Tibial artery (tissue), 4 donors: ENCODE measurements around the gene RSPH4A.
"Not testable (repeated sequence)": the region's sequence is repeated elsewhere in the genome, so short reads cannot be mapped to it uniquely, and the experiment has no call there.

Source experiments
- DNase-seq, 2 donors: peaks; one replicate each; pipeline ENCODE4 v3.0.0-alpha.2; 2019
- H3K27ac ChIP-seq, 2 donors: fragments of 200-600 bp; sonication (generic) in 1 of 2; 1 replicate in 1 of 2; 2 replicates in 1 of 2; pipeline ENCODE4 v1.5.1; 2018 to 2019; ENCODE audit warnings: mild to moderate bottlenecking in 1 of 2
- H3K27me3 ChIP-seq, 2 donors: fragments of 200-600 bp; sonication (generic) in 1 of 2; one replicate each; pipeline versions ENCODE4 v1.5.1 to v1.6.0; 2016 to 2019
- H3K36me3 ChIP-seq, 3 donors: fragments of 200-600 bp; sonication (generic) in 2 of 3; one replicate each; pipeline ENCODE4 v1.5.1; 2016 to 2019; ENCODE audit warnings: mild to moderate bottlenecking in 2 of 3
- H3K4me1 ChIP-seq, 4 donors: fragments of 200-600 bp; sonication (generic) in 2 of 4; 1 replicate in 3 of 4; 2 replicates in 1 of 4; pipeline ENCODE4 v1.5.1; 2016 to 2019
- H3K4me3 ChIP-seq, 2 donors: fragments of 200-600 bp; sonication (generic) in 1 of 2; 1 replicate in 1 of 2; 2 replicates in 1 of 2; pipeline ENCODE4 v1.5.1; 2018 to 2019; ENCODE audit warnings: mild to moderate bottlenecking in 2 of 2
- H3K9me3 ChIP-seq, 3 donors: fragments of 200-600 bp; sonication (generic) in 1 of 3; one replicate each; pipeline ENCODE4 v1.5.1; 2016 to 2019
- CTCF ChIP-seq, 2 experiments: fragments of 200-600 bp in 1 of 2; fragments of 450-650 bp in 1 of 2; IDR thresholded peaks; one replicate each; pipeline ENCODE4 v1.5.1; 2017 to 2019; ENCODE audit warnings: antibody characterized with exemption in 2 of 2, mild to moderate bottlenecking in 1 of 2, moderate library complexity in 1 of 2
- intact Hi-C: fragments of 100-400 bp; cut with DNase I; formaldehyde crosslinking; loops from one replicate; pipeline ENCODE4 v1.15.0; 2023; ENCODE audit warnings: low total_unique reads

RSPH4A gene

GRCh38 chr6:116580198-116580597 is 36.1 kb upstream of the RSPH4A start:
- Histone ChIP-seq H3K27me3 (no peaks in the 10 kb centered on the region), H3K4me1 (peaks cover 0 to 8% (median 2%) of the 10 kb centered on the region in 4 donors), H3K4me3 (no peak overlapping the region), H3K9me3 (no peaks in the 10 kb centered on the region), H3K27ac (no peak overlapping the region), H3K36me3 (peaks cover 12 to 27% (median 15%) of the 10 kb centered on the region in 3 donors)
- no peak for TF ChIP-seq CTCF (IDR thresholded peaks at IDR 0.05)
- intact Hi-C loops: no loop called here
- DNase-seq: no peak

DNA sequence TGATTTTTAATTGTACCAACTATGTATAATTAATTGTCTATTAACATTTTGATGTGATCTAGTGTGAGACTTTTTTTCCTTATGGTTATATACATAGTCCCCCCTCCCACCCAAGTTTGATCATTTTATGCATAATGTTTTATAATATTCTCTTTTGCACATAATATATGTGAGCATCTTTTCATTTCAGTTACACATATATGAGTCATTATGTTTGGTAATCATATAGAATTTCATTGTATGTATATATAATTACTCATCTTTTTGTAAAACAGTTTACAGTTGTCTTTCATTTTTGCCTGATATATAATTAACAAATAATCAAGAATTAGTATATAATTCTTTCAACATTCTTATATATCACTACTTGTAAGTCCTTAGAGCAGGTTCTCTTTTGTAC is 30.0 kb upstream of the RSPH4A start:
- Histone ChIP-seq H3K9me3 (no peaks in the 10 kb centered on the region), H3K4me3 (no peak overlapping the region), H3K4me1 (no peaks in the 10 kb centered on the region), H3K27ac (no peak overlapping the region), H3K27me3 (no peaks in the 10 kb centered on the region), H3K36me3 (peaks cover 39 to 79% (median 51%) of the 10 kb centered on the region in 3 donors)
- no peak for TF ChIP-seq CTCF (IDR thresholded peaks at IDR 0.05)
- no peak for DNase-seq
- intact Hi-C loops: no loop called here

DNA sequence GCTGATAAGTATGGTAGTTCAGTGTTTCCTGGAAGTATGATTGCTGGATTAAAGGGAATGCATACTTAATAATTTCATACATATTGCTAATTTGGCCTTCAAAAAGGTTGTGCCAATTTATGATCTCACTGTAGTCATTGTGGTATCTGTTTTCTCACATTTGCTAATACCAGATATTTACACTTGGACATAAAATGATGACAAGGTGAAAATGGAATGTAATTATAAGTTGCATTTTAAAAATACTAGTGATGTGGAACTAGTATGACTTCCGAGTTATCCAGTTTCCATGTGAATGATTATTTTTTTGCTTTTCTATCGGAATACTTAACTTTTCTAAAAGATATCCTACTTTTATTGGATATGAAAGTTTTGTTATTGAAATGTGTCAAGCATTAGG is 29.5 kb upstream of the RSPH4A start:
- Histone ChIP-seq H3K27me3 (no peaks in the 10 kb centered on the region), H3K4me1 (no peaks in the 10 kb centered on the region), H3K4me3 (no peak overlapping the region), H3K9me3 (no peaks in the 10 kb centered on the region), H3K27ac (no peak overlapping the region), H3K36me3 (peaks cover 44 to 84% (median 55%) of the 10 kb centered on the region in 3 donors)
- no peak for TF ChIP-seq CTCF (IDR thresholded peaks at IDR 0.05)
- intact Hi-C loops: no loop called here
- no peak for DNase-seq

DNA sequence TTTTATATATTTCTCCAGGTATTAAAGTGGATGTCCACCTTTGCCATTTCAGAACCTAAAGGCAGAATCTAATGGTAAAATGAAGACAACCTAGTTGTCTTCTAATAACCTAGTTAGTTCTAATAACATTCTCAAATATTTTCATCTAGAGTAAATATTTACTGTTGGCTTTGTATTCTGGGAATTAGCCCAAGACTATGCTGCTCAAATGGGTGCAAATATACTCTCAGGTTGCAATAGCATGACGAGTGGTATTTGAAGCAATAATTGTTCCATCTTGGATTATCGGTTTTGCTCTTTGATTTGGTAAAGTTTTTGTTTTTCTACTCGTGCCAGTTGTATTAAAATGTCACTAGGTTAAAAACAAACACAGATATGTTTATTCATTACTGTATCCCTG is 21.0 kb upstream of the RSPH4A start:
- no peaks in the 10 kb centered on the region for H3K4me1 ChIP-seq
- H3K27ac ChIP-seq: no peak overlapping the region
- no peak for TF ChIP-seq CTCF (IDR thresholded peaks at IDR 0.05)
- peaks cover 62 to 71% (median 67%) of the 10 kb centered on the region in 3 donors for H3K36me3 ChIP-seq
- intact Hi-C loops: no loop called here
- DNase-seq: no peak
- no peaks in the 10 kb centered on the region for H3K9me3 ChIP-seq
- H3K27me3 ChIP-seq: no peaks in the 10 kb centered on the region
- no peak overlapping the region for H3K4me3 ChIP-seq

DNA sequence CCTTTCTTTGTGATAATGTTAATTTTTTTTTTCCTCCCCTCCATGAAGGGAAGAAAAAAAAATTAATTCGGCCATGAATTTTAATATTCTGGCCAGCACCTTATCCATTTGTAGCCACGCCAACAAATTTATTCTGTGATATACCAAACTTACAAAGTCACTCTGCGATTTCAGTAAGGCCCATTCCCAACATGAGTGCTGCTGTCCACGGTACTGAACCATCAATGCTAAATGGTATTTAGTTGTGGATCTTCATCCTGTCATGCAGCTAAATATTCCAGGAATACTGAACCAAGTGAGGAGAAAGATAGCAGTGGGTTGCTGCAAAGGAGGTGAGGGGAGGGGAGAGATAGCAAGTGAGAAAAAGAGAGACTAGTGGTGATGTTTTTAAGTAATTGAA is 19.5 kb upstream of the RSPH4A start:
- Histone ChIP-seq H3K9me3 (no peaks in the 10 kb centered on the region), H3K27me3 (no peaks in the 10 kb centered on the region), H3K27ac (no peak overlapping the region), H3K4me1 (no peaks in the 10 kb centered on the region), H3K4me3 (no peak overlapping the region), H3K36me3 (peaks cover 55 to 63% (median 60%) of the 10 kb centered on the region in 3 donors)
- no peak for TF ChIP-seq CTCF (IDR thresholded peaks at IDR 0.05)
- no peak for DNase-seq
- intact Hi-C loops: no loop called here

- intact Hi-C loops, H3K9me3 ChIP-seq, H3K27me3 ChIP-seq, H3K4me3 ChIP-seq, H3K4me1 ChIP-seq, DNase-seq, H3K27ac ChIP-seq: not testable (repeated sequence)
- H3K36me3 ChIP-seq: peaks cover 19 to 24% (median 22%) of the 10 kb centered on the region in 3 donors
These were observed 12.4 kb upstream of the RSPH4A start for GRCh38 chr6:116603916-116604315.

DNA sequence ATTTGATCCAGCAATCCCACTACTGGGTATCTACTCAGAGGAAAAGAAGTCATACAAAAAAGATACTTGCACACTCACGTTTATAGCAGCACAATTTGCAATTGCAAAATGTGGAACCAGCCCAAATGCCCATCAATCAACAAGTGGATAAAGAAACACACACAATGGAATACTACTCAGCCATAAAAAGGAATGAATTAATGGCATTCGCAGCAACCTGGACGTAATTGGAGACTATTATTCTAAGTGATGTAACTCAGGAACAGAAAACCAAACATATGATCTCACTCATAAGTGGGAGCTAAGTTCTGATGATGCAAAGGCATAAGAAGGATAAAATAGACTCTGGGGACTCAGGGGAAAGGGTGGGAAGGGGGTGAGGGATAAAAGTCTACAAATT is 11.4 kb upstream of the RSPH4A start:
- intact Hi-C loops, H3K27ac ChIP-seq, H3K9me3 ChIP-seq, H3K4me1 ChIP-seq, H3K27me3 ChIP-seq, H3K4me3 ChIP-seq, DNase-seq: not testable (repeated sequence)
- peaks cover 18 to 24% (median 22%) of the 10 kb centered on the region in 3 donors for H3K36me3 ChIP-seq
